Measurements from ENCODE around the gene ATXN1. TPM values are rescaled to one million over a fixed set of nuclear protein-coding genes. Genes with fewer than 3 reads are reported as not detected.
A peak's percentile ranks its signal among the peaks of the same experiment; 100 is the strongest.

The ATXN1 gene
- total and polyA plus RNA-seq, 2 donors from 2014 or later = 4.2 to 58.2 TPM

- no peak for FAIRE-seq
These were observed 37.9 kb downstream of the ATXN1 start for GRCh38 chr6:16723402-16723801.

GRCh38 chr6:16722630-16723029 lies 38.6 kb downstream of the ATXN1 start:
- intact Hi-C loops (cut with DNase I) = no loop called here
- no peaks in the 10 kb centered on the region for H3K36me3 ChIP-seq (ENCODE audit: control insufficient read depth in 2 of 3, insufficient read depth in 3 of 3, low read length in 3 of 3)
- no peak for TF ChIP-seq CTCF (IDR thresholded peaks at IDR 0.05; ENCODE audit: borderline replicate concordance, extremely low read depth, insufficient read depth)
- no peaks in the 10 kb centered on the region for H3K9me3 ChIP-seq (ENCODE audit: control insufficient read depth in 2 of 3, insufficient read depth in 1 of 3, low read length in 3 of 3)
- H3K9ac ChIP-seq (ENCODE audit: low read length in 3 of 3) = no peak overlapping the region
- H3K27me3 ChIP-seq (ENCODE audit: control insufficient read depth, insufficient read depth, low read length) = no peaks in the 10 kb centered on the region
- DNase-seq = peak in 2 of 5 donors; percentile 36 to 63
- H3K4me3 ChIP-seq (ENCODE audit: low read length in 3 of 3) = no peak overlapping the region
- H3K4me1 ChIP-seq (ENCODE audit: control insufficient read depth in 2 of 3, insufficient read depth in 2 of 3, low read depth in 1 of 3, low read length in 3 of 3) = peaks cover 0 to 35% (median 6%) of the 10 kb centered on the region in 3 donors
- no peak overlapping the region for H3K27ac ChIP-seq (ENCODE audit: low read depth in 2 of 2, low read length in 2 of 2)
- FAIRE-seq = no peak

More at GRCh38 chr6:16723402-16723801, 37.9 kb downstream of the ATXN1 start:
- intact Hi-C loops (cut with DNase I) = no loop called here
- no peaks in the 10 kb centered on the region for H3K27me3 ChIP-seq (ENCODE audit: control insufficient read depth, insufficient read depth, low read length)
- H3K27ac ChIP-seq (ENCODE audit: low read depth in 2 of 2, low read length in 2 of 2) = no peak overlapping the region
- H3K9me3 ChIP-seq (ENCODE audit: control insufficient read depth in 2 of 3, insufficient read depth in 1 of 3, low read length in 3 of 3) = no peaks in the 10 kb centered on the region
- H3K4me1 ChIP-seq (ENCODE audit: control insufficient read depth in 2 of 3, insufficient read depth in 2 of 3, low read depth in 1 of 3, low read length in 3 of 3) = peaks cover 0 to 36% (median 6%) of the 10 kb centered on the region in 3 donors
- no peak overlapping the region for H3K4me3 ChIP-seq (ENCODE audit: low read length in 3 of 3)
- no peak for TF ChIP-seq CTCF (IDR thresholded peaks at IDR 0.05; ENCODE audit: borderline replicate concordance, extremely low read depth, insufficient read depth)
- H3K36me3 ChIP-seq (ENCODE audit: control insufficient read depth in 2 of 3, insufficient read depth in 3 of 3, low read length in 3 of 3) = no peaks in the 10 kb centered on the region
- DNase-seq = no peak
- H3K9ac ChIP-seq (ENCODE audit: low read length in 3 of 3) = no peak overlapping the region

- Histone ChIP-seq H3K36me3 (ENCODE audit: control insufficient read depth in 2 of 3, insufficient read depth in 3 of 3, low read length in 3 of 3) (no peaks in the 10 kb centered on the region), H3K9ac (ENCODE audit: low read length in 3 of 3) (no peak overlapping the region), H3K4me1 (ENCODE audit: control insufficient read depth in 2 of 3, insufficient read depth in 2 of 3, low read depth in 1 of 3, low read length in 3 of 3) (peaks cover 0 to 35% (median 6%) of the 10 kb centered on the region in 3 donors), H3K4me3 (ENCODE audit: low read length in 3 of 3) (no peak overlapping the region), H3K27me3 (ENCODE audit: control insufficient read depth, insufficient read depth, low read length) (no peaks in the 10 kb centered on the region), H3K27ac (ENCODE audit: low read depth in 2 of 2, low read length in 2 of 2) (no peak overlapping the region), H3K9me3 (ENCODE audit: control insufficient read depth in 2 of 3, insufficient read depth in 1 of 3, low read length in 3 of 3) (no peaks in the 10 kb centered on the region)
- no peak for DNase-seq
- intact Hi-C loops (cut with DNase I) = no loop called here
- TF ChIP-seq CTCF (IDR thresholded peaks at IDR 0.05; ENCODE audit: borderline replicate concordance, extremely low read depth, insufficient read depth) = no peak
- FAIRE-seq = no peak
These were observed 39.3 kb downstream of the ATXN1 start for GRCh38 chr6:16721977-16722376.

GRCh38 chr6:16720861-16721260 lies 40.4 kb downstream of the ATXN1 start:
- DNase-seq (no peak), FAIRE-seq (no peak)
- intact Hi-C loops (cut with DNase I) = no loop called here
- TF ChIP-seq CTCF (IDR thresholded peaks at IDR 0.05; ENCODE audit: borderline replicate concordance, extremely low read depth, insufficient read depth) = no peak
- H3K36me3 ChIP-seq (ENCODE audit: control insufficient read depth in 2 of 3, insufficient read depth in 3 of 3, low read length in 3 of 3) = no peaks in the 10 kb centered on the region
- H3K27ac ChIP-seq (ENCODE audit: low read depth in 2 of 2, low read length in 2 of 2) = no peak overlapping the region
- no peaks in the 10 kb centered on the region for H3K9me3 ChIP-seq (ENCODE audit: control insufficient read depth in 2 of 3, insufficient read depth in 1 of 3, low read length in 3 of 3)
- H3K4me1 ChIP-seq (ENCODE audit: control insufficient read depth in 2 of 3, insufficient read depth in 2 of 3, low read depth in 1 of 3, low read length in 3 of 3) = peaks cover 0 to 35% (median 6%) of the 10 kb centered on the region in 3 donors
- no peak overlapping the region for H3K9ac ChIP-seq (ENCODE audit: low read length in 3 of 3)
- H3K4me3 ChIP-seq (ENCODE audit: low read length in 3 of 3) = no peak overlapping the region
- no peaks in the 10 kb centered on the region for H3K27me3 ChIP-seq (ENCODE audit: control insufficient read depth, insufficient read depth, low read length)
